Type B pancreatic cell (in vitro differentiated cells): ENCODE measurements around the gene APOH. TPM values are rescaled to one million over a fixed set of nuclear protein-coding genes. Genes with fewer than 3 reads are reported as not detected.

Experiments used
- DNase-seq: peaks from one replicate; pipeline ENCODE4 v3.0.0; 2021; ENCODE audit warnings: mixed read lengths; ENCODE audit not compliant: unreplicated experiment; ENCODE audit errors: extremely low spot score
- H3K27ac Mint-ChIP-seq: 2 replicates; pipeline ENCODE4 v1.8.0; 2021; ENCODE audit warnings: mild to moderate bottlenecking, mixed read lengths
- H3K27me3 Mint-ChIP-seq: 2 replicates; pipeline ENCODE4 v1.8.0; 2021; ENCODE audit warnings: mixed read lengths
- H3K36me3 Mint-ChIP-seq: 2 replicates; pipeline ENCODE4 v1.8.0; 2021; ENCODE audit warnings: mixed read lengths
- H3K4me1 Mint-ChIP-seq: one replicate; pipeline ENCODE4 v1.8.0; 2021; ENCODE audit warnings: mixed read lengths; ENCODE audit not compliant: unreplicated experiment
- H3K4me3 Mint-ChIP-seq: 2 replicates; pipeline ENCODE4 v1.8.0; 2021; ENCODE audit warnings: mild to moderate bottlenecking, mixed read lengths
- H3K9me3 Mint-ChIP-seq: 2 replicates; pipeline ENCODE4 v1.8.0; 2021; ENCODE audit warnings: mixed read lengths
- total RNA-seq: library from RNA; stranded (reverse); gene quantifications from 2 replicates; pipeline ENCODE4 v1.2.1, GENCODE V29; 2021; ENCODE audit warnings: low replicate concordance
- TF ChIP-seq, protein P1 (sequence below): fragments of 200-600 bp; sonication (generic); conservative IDR thresholded peaks from 2 replicates; pipeline ENCODE4 v1.5.0; 2021; ENCODE audit warnings: antibody characterized with exemption, mild to moderate bottlenecking

The APOH gene
- total RNA-seq, 1 donor from 2014 or later = 4.1 TPM

DNA sequence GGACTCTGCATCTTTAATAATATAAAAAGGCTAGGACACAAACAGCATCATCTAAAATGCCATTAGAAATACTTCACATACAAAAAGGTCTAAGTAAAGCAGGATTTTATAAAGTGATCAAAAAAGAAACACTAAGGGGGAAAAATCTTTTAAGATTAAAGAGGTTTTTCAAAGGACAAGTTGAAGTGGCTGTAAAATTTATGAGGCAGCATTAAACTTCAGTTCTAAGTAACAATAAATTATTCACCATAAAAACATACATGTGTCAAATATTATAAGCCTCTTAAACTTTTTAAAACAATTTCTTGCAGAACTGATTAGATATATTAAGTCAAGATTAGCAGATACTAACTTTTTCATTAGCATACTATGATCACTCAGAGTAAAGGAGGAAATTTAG is 58.0 kb downstream of the APOH start:
- TF ChIP-seq, protein P1, sequence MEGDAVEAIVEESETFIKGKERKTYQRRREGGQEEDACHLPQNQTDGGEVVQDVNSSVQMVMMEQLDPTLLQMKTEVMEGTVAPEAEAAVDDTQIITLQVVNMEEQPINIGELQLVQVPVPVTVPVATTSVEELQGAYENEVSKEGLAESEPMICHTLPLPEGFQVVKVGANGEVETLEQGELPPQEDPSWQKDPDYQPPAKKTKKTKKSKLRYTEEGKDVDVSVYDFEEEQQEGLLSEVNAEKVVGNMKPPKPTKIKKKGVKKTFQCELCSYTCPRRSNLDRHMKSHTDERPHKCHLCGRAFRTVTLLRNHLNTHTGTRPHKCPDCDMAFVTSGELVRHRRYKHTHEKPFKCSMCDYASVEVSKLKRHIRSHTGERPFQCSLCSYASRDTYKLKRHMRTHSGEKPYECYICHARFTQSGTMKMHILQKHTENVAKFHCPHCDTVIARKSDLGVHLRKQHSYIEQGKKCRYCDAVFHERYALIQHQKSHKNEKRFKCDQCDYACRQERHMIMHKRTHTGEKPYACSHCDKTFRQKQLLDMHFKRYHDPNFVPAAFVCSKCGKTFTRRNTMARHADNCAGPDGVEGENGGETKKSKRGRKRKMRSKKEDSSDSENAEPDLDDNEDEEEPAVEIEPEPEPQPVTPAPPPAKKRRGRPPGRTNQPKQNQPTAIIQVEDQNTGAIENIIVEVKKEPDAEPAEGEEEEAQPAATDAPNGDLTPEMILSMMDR = no peak
- H3K4me3 Mint-ChIP-seq = no peak overlapping the region

GRCh38 chr17:66169839-66170238 is 59.4 kb downstream of the APOH start:
- no peak for DNase-seq
- H3K27ac Mint-ChIP-seq = no peak overlapping the region
- peaks cover 5% of the 10 kb centered on the region for H3K4me1 Mint-ChIP-seq
- no peak overlapping the region for H3K4me3 Mint-ChIP-seq
- H3K9me3 Mint-ChIP-seq = no peaks in the 10 kb centered on the region
- H3K27me3 Mint-ChIP-seq = no peaks in the 10 kb centered on the region
- peaks cover 6% of the 10 kb centered on the region for H3K36me3 Mint-ChIP-seq
- TF ChIP-seq, protein P1 = no peak

More for the DNA sequence above, 58.0 kb downstream of the APOH start:
- Mint-ChIP-seq H3K9me3 (no peaks in the 10 kb centered on the region), H3K4me1 (no peaks in the 10 kb centered on the region), H3K27me3 (no peaks in the 10 kb centered on the region), H3K36me3 (peaks cover 8% of the 10 kb centered on the region), H3K27ac (no peak overlapping the region)
- no peak for DNase-seq

- H3K4me3 Mint-ChIP-seq = no peak overlapping the region
- peaks cover 5% of the 10 kb centered on the region for H3K4me1 Mint-ChIP-seq
- TF ChIP-seq, protein P1 = no peak
- no peaks in the 10 kb centered on the region for H3K27me3 Mint-ChIP-seq
- H3K9me3 Mint-ChIP-seq = no peaks in the 10 kb centered on the region
- no peak overlapping the region for H3K27ac Mint-ChIP-seq
- H3K36me3 Mint-ChIP-seq = peaks cover 6% of the 10 kb centered on the region
- no peak for DNase-seq
These were observed 61.9 kb downstream of the APOH start for GRCh38 chr17:66167189-66167815.

DNA sequence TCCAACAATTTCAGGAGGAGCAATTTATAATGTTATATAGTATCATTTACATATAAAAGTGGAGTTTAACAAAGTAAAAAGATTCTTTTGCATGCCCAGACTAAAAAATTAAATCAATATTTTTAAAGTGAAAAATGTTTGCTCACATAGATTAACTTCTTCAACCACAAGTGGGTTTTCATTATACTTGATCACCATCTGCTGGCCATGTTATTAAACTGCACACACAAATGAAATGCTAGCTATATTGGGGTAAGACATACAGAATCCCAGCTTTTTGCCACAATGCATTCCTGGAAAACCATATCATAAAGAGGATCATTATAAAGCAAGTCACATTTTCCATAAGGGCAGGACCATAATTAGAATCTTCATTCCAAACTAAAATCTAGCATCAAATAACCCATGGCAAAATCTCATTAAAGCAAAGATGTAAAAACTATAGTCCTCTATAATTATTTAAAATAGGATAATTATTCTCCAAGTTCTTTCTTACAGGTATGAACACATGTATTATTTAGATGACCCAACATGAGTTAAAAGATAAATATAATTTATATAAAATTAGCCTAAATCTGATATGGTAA is 63.6 kb downstream of the APOH start:
- peaks cover 5% of the 10 kb centered on the region for H3K4me1 Mint-ChIP-seq
- no peak overlapping the region for H3K27ac Mint-ChIP-seq
- peaks cover 6% of the 10 kb centered on the region for H3K36me3 Mint-ChIP-seq
- DNase-seq = no peak
- H3K27me3 Mint-ChIP-seq = no peaks in the 10 kb centered on the region
- no peaks in the 10 kb centered on the region for H3K9me3 Mint-ChIP-seq
- TF ChIP-seq, protein P1 = peak; percentile 96
- no peak overlapping the region for H3K4me3 Mint-ChIP-seq

Other genes with a start within 250 kb of the APOH start
- 4.6 and 18.0 TPM in 2 replicates for gene CEP112, start 37.3 kb downstream of the APOH start, total RNA-seq
- gene PRKCA, start 73.2 kb upstream of the APOH start, total RNA-seq = 13.4 and 16.1 TPM in 2 replicates